ENCODE data around the gene SPINK1.

DNA sequence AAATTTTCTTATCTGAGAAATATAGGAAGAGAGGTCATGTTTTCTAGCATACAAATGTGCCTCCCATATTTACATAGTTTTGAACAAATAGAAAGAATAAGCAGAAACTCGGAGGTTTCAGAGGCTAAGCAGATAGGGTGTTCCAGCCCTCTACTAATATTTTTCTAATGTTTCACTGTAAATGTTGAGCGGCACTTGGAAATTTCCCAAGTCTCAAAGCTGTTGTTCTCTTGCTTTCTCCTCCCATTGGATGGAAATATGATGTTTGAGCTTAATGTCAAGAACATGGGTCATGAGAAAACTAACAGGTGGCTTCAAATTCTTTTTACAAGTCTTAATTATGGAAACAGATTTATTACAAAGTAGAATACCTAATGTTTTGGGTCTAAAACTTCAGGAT, 5.1 kb downstream of the SPINK1 start:
- TF ChIP-seq, protein P1, sequence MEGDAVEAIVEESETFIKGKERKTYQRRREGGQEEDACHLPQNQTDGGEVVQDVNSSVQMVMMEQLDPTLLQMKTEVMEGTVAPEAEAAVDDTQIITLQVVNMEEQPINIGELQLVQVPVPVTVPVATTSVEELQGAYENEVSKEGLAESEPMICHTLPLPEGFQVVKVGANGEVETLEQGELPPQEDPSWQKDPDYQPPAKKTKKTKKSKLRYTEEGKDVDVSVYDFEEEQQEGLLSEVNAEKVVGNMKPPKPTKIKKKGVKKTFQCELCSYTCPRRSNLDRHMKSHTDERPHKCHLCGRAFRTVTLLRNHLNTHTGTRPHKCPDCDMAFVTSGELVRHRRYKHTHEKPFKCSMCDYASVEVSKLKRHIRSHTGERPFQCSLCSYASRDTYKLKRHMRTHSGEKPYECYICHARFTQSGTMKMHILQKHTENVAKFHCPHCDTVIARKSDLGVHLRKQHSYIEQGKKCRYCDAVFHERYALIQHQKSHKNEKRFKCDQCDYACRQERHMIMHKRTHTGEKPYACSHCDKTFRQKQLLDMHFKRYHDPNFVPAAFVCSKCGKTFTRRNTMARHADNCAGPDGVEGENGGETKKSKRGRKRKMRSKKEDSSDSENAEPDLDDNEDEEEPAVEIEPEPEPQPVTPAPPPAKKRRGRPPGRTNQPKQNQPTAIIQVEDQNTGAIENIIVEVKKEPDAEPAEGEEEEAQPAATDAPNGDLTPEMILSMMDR (IDR thresholded peaks at IDR 0.05): no peak
- no peak for TF ChIP-seq POLR2A (IDR thresholded peaks at IDR 0.05)
